GM19372 (cell line): ENCODE data around the gene SNRNP48.

ENCODE experiments used
- ATAC-seq: cut with Tn5 transposase; IDR thresholded peaks from one replicate; pipeline ENCODE4 v1.9.1; 2021; ENCODE audit warnings: mild to moderate bottlenecking, low read depth, moderate library complexity; ENCODE audit not compliant: unreplicated experiment

Gene SNRNP48

DNA sequence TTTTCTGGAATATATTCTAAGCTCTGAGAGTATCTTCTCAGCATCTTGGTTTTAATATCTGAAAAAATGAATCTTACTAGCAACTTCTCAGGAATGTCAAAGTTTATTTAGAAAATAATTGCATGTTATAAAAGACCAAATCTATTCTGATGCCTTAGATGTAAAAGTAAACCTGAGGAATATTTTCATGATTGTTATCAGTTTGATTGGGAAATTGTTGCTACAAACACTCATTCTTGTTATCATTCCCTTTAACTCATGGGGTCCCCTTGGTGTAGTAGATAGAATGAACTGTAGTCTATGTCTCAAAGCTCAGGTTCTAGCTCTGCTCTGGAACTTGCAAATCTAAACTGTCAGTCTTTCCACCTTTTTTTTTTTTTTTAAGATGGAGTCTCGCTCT lies 50.0 kb downstream of the SNRNP48 start:
- no peak for ATAC-seq

DNA sequence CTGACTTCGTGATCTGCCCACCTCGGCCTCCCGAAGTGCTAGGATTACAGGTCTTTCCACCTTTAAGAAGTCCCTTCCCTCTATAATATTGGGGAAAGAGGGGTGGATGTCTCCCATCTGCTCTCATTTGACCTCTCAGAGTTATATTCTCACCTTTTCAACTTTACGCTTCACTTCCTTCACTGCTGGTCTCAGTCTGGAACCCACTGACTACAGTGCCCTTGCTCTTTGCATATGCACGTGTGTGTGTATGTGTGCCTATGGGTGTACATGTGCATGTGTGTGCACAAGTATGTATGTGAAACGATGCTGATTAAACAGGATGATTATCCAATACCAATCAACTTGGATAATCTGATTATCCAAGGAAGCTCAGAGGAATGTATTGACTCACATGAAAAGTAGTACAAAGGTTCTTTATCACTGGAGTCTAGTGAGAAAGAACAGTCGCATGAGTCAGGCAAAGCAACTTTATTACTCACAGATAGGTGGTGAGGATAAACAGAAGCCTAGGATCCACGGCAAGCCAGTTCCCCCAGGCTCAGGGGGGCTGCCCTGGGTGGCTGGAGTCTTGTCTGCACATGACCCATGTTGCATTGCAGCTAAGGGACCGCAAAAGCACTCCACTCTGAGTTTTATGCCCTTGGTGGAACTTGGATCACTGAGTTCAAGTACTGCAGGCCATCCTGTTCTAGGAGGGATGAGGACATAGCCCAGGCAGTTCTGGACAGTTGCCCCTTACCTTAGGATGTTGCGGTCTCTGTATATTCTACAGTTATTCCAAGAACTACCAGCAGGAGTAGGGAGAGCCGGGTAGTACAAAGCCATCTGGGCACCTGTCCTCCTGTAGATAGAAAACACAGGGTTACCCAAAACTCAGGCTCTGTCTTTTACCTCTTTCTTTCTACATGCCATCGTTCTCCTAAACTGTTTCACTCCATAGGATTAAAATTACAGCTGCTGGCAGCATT lies 50.9 kb downstream of the SNRNP48 start:
- ATAC-seq: no peak

- no peak for ATAC-seq
Observed at GRCh38 chr6:7642791-7643190, 52.8 kb downstream of the SNRNP48 start.

DNA sequence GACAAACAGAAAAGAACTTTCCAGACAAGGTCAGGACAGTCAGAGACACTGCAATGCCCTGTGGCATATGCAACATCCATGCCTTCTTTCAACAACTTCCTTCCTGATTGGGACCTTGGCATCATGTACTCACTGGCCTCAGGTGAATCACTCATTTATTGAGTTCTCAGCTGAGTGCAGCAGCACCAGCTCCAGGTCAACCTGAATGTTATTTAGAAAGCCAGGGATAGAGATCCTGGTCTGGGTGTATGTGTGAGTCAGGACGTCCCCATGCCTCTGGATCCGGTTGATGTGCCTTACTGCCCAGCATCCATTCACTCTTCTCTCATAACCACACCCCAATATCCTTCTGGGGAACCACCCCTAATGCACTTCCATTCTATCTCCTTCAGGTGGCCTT lies 54.4 kb downstream of the SNRNP48 start:
- ATAC-seq: no peak

DNA sequence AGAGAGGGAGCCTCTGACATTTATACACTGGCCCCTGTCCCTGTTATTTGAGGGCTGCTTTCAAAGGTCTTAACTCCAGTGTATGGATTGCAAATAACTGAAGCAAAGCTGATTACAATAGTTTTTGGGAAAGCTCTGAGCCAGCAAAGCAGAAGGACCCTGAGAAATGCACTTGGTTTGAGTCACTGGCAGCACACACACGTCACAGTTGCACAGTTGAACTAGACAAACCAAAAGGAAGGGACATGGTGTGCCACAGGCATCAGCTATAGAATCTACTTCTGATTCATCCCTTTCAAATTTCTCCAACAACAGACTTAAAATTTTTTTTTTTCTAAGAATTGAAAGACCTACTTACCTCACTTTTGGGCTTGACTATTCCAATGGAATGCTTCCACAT lies 56.4 kb downstream of the SNRNP48 start:
- ATAC-seq: no peak

GRCh38 chr6:7647504-7647903 lies 57.5 kb downstream of the SNRNP48 start:
- no peak for ATAC-seq

GRCh38 chr6:7649037-7649810 lies 59.2 kb downstream of the SNRNP48 start:
- no peak for ATAC-seq

DNA sequence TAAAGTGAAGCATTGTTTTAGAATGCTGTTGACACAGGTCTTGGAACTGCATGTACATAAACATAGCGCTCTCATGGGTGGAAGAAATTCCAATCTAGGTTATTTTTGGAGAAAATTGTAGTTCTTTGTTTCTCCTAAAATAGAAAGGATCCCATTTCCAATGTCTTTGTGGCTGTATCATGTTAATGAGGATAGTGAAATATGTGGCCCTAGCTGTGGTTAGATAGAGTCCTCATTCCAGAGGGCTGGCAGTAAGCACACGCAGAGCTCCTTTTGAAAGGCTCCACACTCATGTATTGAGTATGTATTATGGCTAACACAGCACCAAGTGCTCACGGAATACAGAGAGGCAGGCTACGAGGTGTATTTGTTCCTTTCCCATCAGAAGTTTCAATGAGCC lies 60.9 kb downstream of the SNRNP48 start:
- ATAC-seq: no peak

- no peak for ATAC-seq
Observed at GRCh38 chr6:7652957-7653356, 63.0 kb downstream of the SNRNP48 start.

GRCh38 chr6:7656355-7656754 lies 66.4 kb downstream of the SNRNP48 start:
- ATAC-seq: no peak

DNA sequence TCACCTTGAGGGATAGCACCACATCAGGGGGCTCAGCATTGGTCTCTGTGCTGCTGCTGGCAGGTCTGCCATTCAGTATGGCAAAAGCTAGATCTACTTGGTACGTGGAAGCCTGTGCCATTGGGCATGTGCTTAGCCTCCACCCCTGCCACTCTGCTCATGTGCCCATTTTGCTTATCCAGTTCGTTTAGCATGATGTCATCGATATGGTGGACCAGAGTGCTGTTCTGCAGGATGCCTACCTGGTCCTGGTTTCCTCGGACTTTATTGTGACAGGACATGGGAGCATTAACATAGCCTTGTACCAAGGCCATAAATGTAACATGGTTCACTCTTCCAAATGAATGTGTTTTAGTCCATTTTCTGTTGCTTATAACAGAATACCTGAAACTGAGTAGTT lies 68.5 kb downstream of the SNRNP48 start:
- no peak for ATAC-seq

DNA sequence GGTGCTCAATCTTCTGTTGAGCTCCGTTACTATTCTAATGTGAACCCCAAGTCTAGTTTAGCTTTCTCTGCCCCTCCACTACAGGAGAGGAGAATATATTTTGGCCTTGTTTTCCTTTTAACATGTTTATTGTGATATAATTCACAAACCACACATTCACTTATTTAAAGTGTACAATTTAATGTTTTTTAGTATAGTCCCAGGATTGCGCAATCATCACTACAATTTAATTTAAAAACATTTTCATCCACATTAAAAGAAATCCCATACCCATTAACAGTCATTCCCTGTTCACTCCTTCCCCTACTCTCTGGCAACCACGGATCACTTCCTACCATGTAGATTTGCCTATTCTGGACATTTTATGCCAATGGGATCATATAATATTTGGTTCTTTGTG lies 71.4 kb downstream of the SNRNP48 start:
- no peak for ATAC-seq
